ENCODE results near the gene FNDC7.
"Not testable (repeated sequence)": the region's sequence is repeated elsewhere in the genome, so short reads cannot be mapped to it uniquely, and the experiment has no call there.

Gene FNDC7, protein sequence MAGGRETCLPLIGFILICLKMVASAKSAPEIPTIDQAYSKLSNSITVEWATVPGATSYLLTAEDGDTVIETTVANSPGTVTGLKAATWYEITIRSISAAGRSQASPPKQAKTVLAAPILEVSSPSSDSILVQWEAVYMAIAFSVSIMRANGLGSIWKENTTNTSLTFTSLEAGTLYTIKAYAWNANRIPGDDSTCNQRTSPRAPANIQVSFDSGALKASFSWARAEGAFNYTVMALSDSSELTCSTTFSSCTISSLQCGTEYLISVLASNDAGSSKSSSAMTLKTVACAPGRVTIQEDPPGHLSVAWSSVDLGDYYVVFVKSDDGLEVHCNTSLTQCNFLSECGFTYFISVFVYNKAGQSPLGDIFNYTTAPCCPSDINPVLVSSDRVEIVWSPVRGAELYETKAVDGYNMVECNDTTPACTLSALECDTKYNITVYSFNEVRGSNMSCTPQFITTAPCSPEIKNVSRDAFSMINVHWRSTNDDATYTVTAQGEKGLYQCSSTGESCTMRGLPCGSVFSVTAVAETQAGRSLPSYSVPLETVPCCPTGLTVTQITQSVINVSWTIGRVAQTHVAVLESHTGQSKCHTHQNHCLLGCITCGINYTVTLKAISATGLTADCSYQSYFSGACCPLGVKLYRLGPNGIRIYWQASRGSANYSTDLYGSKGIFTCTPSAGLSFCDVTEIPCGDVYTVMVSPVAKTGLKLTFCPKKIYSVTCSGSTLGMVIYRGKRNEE

DNA sequence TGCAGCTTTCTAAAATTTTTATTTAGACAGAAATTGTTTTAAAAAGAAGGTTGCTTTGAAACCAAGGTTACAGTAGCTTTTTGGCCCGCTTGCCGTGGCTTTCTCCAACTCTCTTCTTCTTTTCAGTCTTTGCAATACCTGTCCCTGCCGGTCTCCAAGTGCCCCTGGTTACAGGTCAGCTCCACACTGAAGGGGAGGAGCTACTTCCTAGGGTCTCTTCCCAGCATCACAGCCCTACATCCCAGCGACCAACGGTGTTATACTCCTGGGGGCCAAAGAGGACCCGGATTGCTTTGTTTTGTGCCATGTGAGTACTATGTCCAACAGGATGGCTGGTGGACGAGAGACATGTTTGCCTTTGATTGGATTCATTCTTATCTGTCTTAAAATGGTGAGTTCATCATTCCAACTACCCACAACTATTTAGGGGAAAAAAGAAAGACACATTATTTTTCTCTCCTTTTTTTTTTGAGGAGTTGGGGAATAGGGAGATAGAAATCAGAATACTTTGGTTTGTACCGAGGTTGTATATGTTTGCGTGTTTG, at the start of gene FNDC7:
Gene FNDC7, plus strand, starts transcription at position 303 of the 545 bp plus-strand sequence. Its CDS starts 26 bp downstream, at position 329.
- Histone ChIP-seq H3K36me3 (ENCODE audit: control insufficient read depth, insufficient read depth, low read length) (no peaks in the 10 kb centered on the region), H3K27ac (ENCODE audit: low read depth, low read length) (no peak within 1 kb of the TSS), H3K27me3 (ENCODE audit: control insufficient read depth, insufficient read depth, low read length) (no peaks in the 10 kb centered on the region), H3K9me3 (ENCODE audit: control insufficient read depth, insufficient read depth, low read depth, low read length) (no peaks in the 10 kb centered on the region), H3K9ac (ENCODE audit: low read length) (no peak within 1 kb of the TSS), H3K4me1 (ENCODE audit: control insufficient read depth, insufficient read depth, low read length) (peaks cover 9% of the 10 kb centered on the region; the same call in 1 of the 2 replicates), H3K4me3 (ENCODE audit: low read depth, low read length) (no peak within 1 kb of the TSS)

DNA sequence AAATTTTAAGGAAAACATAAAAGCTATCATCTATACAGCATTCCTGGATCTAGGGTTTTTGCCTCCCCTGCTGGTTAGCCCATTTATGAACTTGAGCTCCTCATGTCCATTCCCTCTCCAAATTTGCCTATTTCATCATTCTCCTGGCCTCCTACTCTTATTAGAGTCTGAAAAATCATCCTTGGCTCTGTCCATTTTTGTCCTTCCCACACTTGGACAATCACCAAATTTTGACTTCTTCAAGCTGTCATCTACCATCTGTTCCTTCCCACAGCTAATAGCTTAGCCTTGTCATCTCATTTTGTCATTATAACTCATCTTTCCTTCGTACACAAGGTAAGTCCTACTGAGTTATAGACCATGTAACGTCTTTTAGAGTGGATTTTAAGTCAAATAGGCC, 49.6 kb upstream of the FNDC7 start:
- Histone ChIP-seq H3K36me3 (ENCODE audit: control insufficient read depth, insufficient read depth, low read length) (no peaks in the 10 kb centered on the region), H3K4me3 (ENCODE audit: low read depth, low read length) (no peak overlapping the region), H3K27me3 (ENCODE audit: control insufficient read depth, insufficient read depth, low read length) (peaks cover 25% of the 10 kb centered on the region), H3K4me1 (ENCODE audit: control insufficient read depth, insufficient read depth, low read length) (peaks cover 4% of the 10 kb centered on the region; the same call in 1 of the 2 replicates), H3K27ac (ENCODE audit: low read depth, low read length) (no peak overlapping the region), H3K9me3 (ENCODE audit: control insufficient read depth, insufficient read depth, low read depth, low read length) (no peaks in the 10 kb centered on the region), H3K9ac (ENCODE audit: low read length) (no peak overlapping the region)

DNA sequence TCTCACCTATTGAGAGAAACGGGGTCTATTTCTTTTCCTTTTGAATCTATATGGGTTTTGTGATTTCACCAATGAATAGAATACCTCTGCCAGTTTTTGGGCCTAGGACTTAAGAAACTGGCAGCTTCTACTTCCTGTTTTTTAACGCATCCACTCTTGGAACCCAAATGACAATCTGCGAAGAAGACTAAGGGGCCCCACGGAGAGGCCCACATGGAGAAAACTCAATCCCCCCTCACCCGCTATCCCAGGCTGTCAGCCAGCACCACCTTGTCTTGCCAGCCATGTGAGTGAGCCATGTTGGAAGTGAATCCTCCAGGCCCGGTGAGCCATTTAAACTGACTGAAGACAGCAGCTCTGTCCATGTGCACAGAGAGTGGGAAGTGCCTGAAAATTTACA, 48.2 kb upstream of the FNDC7 start:
- H3K4me1 ChIP-seq (ENCODE audit: control insufficient read depth, insufficient read depth, low read length): peaks cover 4% of the 10 kb centered on the region; the same call in 1 of the 2 replicates
- H3K4me3 ChIP-seq (ENCODE audit: low read depth, low read length): no peak overlapping the region
- no peak overlapping the region for H3K27ac ChIP-seq (ENCODE audit: low read depth, low read length)
- H3K27me3 ChIP-seq (ENCODE audit: control insufficient read depth, insufficient read depth, low read length): peaks cover 25% of the 10 kb centered on the region
- no peaks in the 10 kb centered on the region for H3K36me3 ChIP-seq (ENCODE audit: control insufficient read depth, insufficient read depth, low read length)
- H3K9ac ChIP-seq (ENCODE audit: low read length): no peak overlapping the region
- H3K9me3 ChIP-seq (ENCODE audit: control insufficient read depth, insufficient read depth, low read depth, low read length): no peaks in the 10 kb centered on the region

DNA sequence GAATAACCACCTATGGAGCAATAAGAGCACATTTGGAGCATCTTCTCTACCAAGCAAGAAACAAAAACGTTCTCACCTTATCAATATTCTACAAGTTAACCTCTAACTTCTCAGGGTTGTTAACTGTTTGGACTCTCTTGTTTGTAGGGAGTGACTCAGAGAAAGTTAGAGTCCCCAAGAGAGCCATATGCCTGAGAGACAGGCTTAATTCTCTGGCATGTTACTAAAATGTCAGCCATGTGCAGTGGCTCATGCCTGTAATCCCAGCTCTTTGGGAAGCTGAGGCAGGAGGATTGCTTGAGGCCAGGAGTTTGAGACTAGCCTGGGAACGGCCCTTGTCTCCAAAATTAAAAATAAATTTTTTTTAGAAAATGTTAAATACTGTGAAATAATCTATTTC, 47.6 kb upstream of the FNDC7 start:
- Histone ChIP-seq H3K27me3 (ENCODE audit: control insufficient read depth, insufficient read depth, low read length) (peaks cover 25% of the 10 kb centered on the region), H3K27ac (ENCODE audit: low read depth, low read length) (no peak overlapping the region), H3K9me3 (ENCODE audit: control insufficient read depth, insufficient read depth, low read depth, low read length) (no peaks in the 10 kb centered on the region), H3K36me3 (ENCODE audit: control insufficient read depth, insufficient read depth, low read length) (no peaks in the 10 kb centered on the region), H3K4me3 (ENCODE audit: low read depth, low read length) (no peak overlapping the region), H3K9ac (ENCODE audit: low read length) (no peak overlapping the region), H3K4me1 (ENCODE audit: control insufficient read depth, insufficient read depth, low read length) (peaks cover 4% of the 10 kb centered on the region; the same call in 1 of the 2 replicates)

DNA sequence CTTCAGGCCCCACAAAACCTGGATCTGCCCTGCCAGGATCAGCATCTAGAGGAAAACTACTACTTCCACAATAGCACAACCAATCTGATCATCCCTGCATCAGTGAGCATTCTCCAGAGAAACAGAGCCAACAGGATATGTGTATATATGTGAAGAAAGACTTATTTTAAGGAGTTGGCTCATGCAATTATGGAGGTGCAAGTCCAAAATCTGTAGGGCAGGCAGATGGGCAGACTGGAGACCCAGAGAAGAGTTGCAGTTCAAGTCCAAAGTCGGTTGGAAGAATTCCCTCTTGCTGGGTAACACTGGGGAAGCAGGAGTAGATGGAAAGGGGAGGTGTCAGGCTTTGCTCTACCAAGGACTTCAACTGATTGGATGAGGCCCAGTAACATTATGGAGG, 46.9 kb upstream of the FNDC7 start:
- Histone ChIP-seq H3K4me1 (ENCODE audit: control insufficient read depth, insufficient read depth, low read length) (peaks cover 4% of the 10 kb centered on the region; the same call in 1 of the 2 replicates), H3K27ac (ENCODE audit: low read depth, low read length) (no peak overlapping the region), H3K9ac (ENCODE audit: low read length) (no peak overlapping the region), H3K36me3 (ENCODE audit: control insufficient read depth, insufficient read depth, low read length) (no peaks in the 10 kb centered on the region), H3K4me3 (ENCODE audit: low read depth, low read length) (no peak overlapping the region), H3K27me3 (ENCODE audit: control insufficient read depth, insufficient read depth, low read length) (peaks cover 24% of the 10 kb centered on the region), H3K9me3 (ENCODE audit: control insufficient read depth, insufficient read depth, low read depth, low read length) (no peaks in the 10 kb centered on the region)

DNA sequence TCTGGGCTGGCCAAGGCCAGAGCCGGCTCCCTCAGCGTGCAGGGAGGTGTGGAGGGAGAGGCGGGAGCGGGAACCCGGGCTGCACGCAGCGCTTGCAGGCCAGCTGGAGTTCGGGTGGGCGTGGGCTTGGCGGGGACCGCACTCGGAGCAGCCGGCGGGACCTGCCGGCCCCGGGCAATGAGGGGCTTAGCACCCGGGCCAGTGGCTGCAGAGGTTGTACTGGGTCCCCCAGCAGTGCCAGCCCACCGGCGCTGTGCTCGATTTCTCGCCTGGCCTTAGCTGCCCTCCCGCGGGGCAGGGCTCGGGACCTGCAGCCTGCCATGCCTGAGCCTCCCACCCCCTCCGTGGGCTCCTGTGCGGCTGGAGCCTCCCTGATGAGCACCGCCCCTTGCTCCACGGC, 45.3 kb upstream of the FNDC7 start:
- not testable (repeated sequence) for H3K4me3 ChIP-seq (ENCODE audit: low read depth, low read length); H3K27ac ChIP-seq (ENCODE audit: low read depth, low read length); H3K36me3 ChIP-seq (ENCODE audit: control insufficient read depth, insufficient read depth, low read length); H3K9ac ChIP-seq (ENCODE audit: low read length); H3K27me3 ChIP-seq (ENCODE audit: control insufficient read depth, insufficient read depth, low read length); H3K4me1 ChIP-seq (ENCODE audit: control insufficient read depth, insufficient read depth, low read length); H3K9me3 ChIP-seq (ENCODE audit: control insufficient read depth, insufficient read depth, low read depth, low read length)

DNA sequence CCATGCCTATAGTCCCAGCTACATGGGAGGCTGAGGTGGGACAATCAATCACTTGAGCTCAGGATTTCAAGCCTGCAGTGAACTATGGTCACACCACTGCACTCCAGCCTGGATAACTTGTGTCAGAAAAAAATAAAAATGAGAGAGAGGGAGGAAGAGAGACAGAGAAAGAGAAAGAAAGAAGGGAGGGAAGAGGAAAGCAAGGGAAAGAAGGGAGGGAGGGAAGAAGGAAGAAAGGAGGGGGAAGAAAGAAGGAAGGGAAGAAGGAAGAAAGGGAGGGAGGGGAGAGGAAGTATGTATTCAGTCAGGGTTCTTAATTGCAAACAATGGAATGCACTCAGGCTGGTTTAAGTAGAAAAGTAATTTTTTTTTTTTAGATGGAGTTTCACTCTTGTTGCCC, 43.9 kb upstream of the FNDC7 start:
- no peaks in the 10 kb centered on the region for H3K36me3 ChIP-seq (ENCODE audit: control insufficient read depth, insufficient read depth, low read length)
- no peaks in the 10 kb centered on the region for H3K27me3 ChIP-seq (ENCODE audit: control insufficient read depth, insufficient read depth, low read length)
- no peak overlapping the region for H3K27ac ChIP-seq (ENCODE audit: low read depth, low read length)
- H3K9ac ChIP-seq (ENCODE audit: low read length): no peak overlapping the region
- H3K4me3 ChIP-seq (ENCODE audit: low read depth, low read length): no peak overlapping the region
- no peaks in the 10 kb centered on the region for H3K4me1 ChIP-seq (ENCODE audit: control insufficient read depth, insufficient read depth, low read length)
- H3K9me3 ChIP-seq (ENCODE audit: control insufficient read depth, insufficient read depth, low read depth, low read length): no peaks in the 10 kb centered on the region

DNA sequence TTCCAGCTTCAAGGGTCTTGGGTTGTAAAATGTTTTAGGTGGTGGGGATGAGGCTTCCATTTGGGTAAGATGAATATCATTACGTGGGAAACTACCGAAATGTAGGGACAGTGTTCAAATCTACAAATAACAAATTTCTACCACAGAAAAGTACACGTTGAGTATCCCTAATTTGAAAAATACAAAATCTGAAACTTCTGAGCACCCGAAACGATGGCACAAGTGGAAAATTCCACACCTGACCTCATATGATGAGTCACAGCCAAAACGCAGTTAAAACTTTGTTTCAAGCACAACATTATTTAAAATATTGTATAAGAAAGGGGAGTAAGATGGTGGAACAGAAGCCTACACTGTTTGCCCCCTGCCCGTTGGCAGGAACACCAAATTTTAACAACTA, 43.0 kb upstream of the FNDC7 start:
- no peaks in the 10 kb centered on the region for H3K27me3 ChIP-seq (ENCODE audit: control insufficient read depth, insufficient read depth, low read length)
- no peak overlapping the region for H3K27ac ChIP-seq (ENCODE audit: low read depth, low read length)
- no peak overlapping the region for H3K9ac ChIP-seq (ENCODE audit: low read length)
- no peak overlapping the region for H3K4me3 ChIP-seq (ENCODE audit: low read depth, low read length)
- H3K4me1 ChIP-seq (ENCODE audit: control insufficient read depth, insufficient read depth, low read length): no peaks in the 10 kb centered on the region
- H3K9me3 ChIP-seq (ENCODE audit: control insufficient read depth, insufficient read depth, low read depth, low read length): no peaks in the 10 kb centered on the region
- H3K36me3 ChIP-seq (ENCODE audit: control insufficient read depth, insufficient read depth, low read length): no peaks in the 10 kb centered on the region

DNA sequence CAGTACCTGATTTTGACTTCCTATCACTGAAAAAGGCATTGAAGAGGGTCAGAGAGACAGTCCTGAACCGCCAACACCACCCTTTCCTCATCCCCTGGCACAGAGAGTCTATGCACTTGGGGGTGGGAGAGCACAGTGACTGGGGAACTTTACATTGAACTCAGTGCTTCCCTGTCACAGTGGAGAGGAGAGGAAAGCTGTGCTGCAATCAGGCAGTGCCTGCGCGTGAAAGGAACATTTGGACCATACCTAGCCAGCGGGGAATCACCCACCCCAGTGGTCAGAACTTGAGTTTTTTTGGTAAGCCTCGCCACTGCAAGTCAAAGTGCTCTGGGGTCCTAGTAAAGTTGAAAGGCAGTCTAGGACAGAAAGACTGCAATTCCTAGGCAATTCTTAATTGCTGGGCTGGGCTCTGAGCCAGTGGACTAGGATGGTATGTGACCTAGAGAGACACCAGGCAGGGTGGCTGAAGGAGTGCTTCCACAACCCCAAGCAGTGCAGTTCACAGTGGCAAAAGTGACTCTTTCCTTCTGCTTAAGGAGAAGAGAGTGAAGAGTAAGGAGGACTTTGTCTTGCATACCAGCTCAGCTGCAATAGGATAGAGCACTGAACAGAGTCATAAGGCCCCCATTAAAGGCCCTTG, 42.5 kb upstream of the FNDC7 start:
- Histone ChIP-seq H3K4me1 (ENCODE audit: control insufficient read depth, insufficient read depth, low read length) (no peaks in the 10 kb centered on the region), H3K27me3 (ENCODE audit: control insufficient read depth, insufficient read depth, low read length) (no peaks in the 10 kb centered on the region), H3K4me3 (ENCODE audit: low read depth, low read length) (no peak overlapping the region), H3K36me3 (ENCODE audit: control insufficient read depth, insufficient read depth, low read length) (no peaks in the 10 kb centered on the region), H3K9ac (ENCODE audit: low read length) (no peak overlapping the region), H3K27ac (ENCODE audit: low read depth, low read length) (no peak overlapping the region), H3K9me3 (ENCODE audit: control insufficient read depth, insufficient read depth, low read depth, low read length) (no peaks in the 10 kb centered on the region)

DNA sequence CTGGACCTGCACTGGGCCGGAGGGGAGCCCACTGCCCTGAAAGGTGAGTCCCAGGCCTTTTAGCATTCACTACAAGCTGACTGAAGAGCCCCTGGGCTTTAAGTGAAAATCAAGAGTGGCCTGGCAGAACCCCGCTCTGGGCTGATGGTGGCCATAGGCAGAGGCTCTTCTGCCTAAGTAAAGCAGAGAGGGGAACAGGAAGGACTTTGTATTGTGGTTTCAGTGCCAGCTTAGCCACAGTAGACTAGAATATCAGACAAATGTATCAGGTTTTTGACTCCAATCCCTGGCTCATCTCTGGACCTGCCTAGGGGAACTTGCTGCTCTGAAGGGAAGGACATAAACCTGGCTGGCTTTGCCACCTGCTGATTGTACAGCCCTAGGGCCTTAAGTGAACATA, 41.6 kb upstream of the FNDC7 start:
- H3K27ac ChIP-seq (ENCODE audit: low read depth, low read length): no peak overlapping the region
- H3K9me3 ChIP-seq (ENCODE audit: control insufficient read depth, insufficient read depth, low read depth, low read length): no peaks in the 10 kb centered on the region
- no peak overlapping the region for H3K4me3 ChIP-seq (ENCODE audit: low read depth, low read length)
- H3K27me3 ChIP-seq (ENCODE audit: control insufficient read depth, insufficient read depth, low read length): no peaks in the 10 kb centered on the region
- no peaks in the 10 kb centered on the region for H3K36me3 ChIP-seq (ENCODE audit: control insufficient read depth, insufficient read depth, low read length)
- H3K4me1 ChIP-seq (ENCODE audit: control insufficient read depth, insufficient read depth, low read length): no peaks in the 10 kb centered on the region
- H3K9ac ChIP-seq (ENCODE audit: low read length): no peak overlapping the region

DNA sequence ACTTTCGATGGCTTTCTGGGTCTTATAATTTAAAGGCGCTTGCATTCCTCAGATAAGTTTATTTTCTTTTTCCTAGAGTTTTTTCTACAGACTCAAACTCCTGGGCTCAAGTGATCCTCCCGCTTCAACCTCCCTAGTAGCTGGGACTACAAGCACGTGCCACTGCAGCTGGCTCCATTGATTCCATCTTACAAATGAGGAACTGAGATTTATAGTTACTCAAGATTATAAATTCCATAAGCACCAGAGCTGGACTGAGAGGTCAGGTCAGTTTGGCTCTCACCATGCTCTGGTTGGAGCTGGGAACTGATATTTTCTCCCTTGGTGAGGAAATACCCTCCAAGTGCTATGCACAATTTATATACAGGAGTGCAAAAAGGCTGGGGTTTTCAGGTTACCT, 34.0 kb upstream of the FNDC7 start:
- Histone ChIP-seq H3K9ac (ENCODE audit: low read length) (no peak overlapping the region), H3K9me3 (ENCODE audit: control insufficient read depth, insufficient read depth, low read depth, low read length) (0 out of 2 replicates have a peak, but pooled peaks cover 2% of the 10 kb centered on the region), H3K27me3 (ENCODE audit: control insufficient read depth, insufficient read depth, low read length) (no peaks in the 10 kb centered on the region), H3K27ac (ENCODE audit: low read depth, low read length) (no peak overlapping the region), H3K36me3 (ENCODE audit: control insufficient read depth, insufficient read depth, low read length) (no peaks in the 10 kb centered on the region), H3K4me3 (ENCODE audit: low read depth, low read length) (no peak overlapping the region), H3K4me1 (ENCODE audit: control insufficient read depth, insufficient read depth, low read length) (peaks cover 9% of the 10 kb centered on the region)
